A673 (cell line): Measurements from ENCODE around the gene TENM4. TPM values are rescaled to one million over a fixed set of nuclear protein-coding genes. Genes with fewer than 3 reads are reported as not detected.

ENCODE experiments used
- BruUV-seq: library from RNA; stranded (reverse); fragments of 400-500 nt; replicated peaks from 2 replicates; lab custom pipeline; 2021; lab: Mats Ljungman, UMichigan
- CTCF ChIA-PET: fragments of 300-600 bp; sonication (Branson Sonifier 250); formaldehyde crosslinking; loops from one replicate; lab custom pipeline; 2022; ENCODE audit warnings: antibody characterized with exemption; lab: Charles Lee
- POLR2A ChIA-PET: fragments of 300-600 bp; sonication (Branson Sonifier 250); formaldehyde crosslinking; loops from one replicate; lab custom pipeline; 2022; ENCODE audit warnings: antibody characterized with exemption; ENCODE audit not compliant: low non-redundant PET; lab: Charles Lee
- DNase-seq: peaks from one replicate; pipeline ENCODE4 v3.0.0-alpha.2; 2015; ENCODE audit warnings: low spot score
- H3K27ac ChIP-seq: fragments of 200-600 bp; sonication (generic); 2 replicates; pipeline ENCODE4 v1.5.1; 2016; ENCODE audit warnings: mixed run types, low read depth, mild to moderate bottlenecking, mixed read lengths, antibody characterized with exemption, low read length; ENCODE audit not compliant: poor library complexity, severe bottlenecking
- H3K27me3 ChIP-seq: fragments of 200-600 bp; sonication (generic); replicated peaks from 2 replicates; pipeline ENCODE4 v1.6.1; 2017; ENCODE audit warnings: mixed run types, low read depth, mild to moderate bottlenecking, mixed read lengths, antibody characterized with exemption, low read length; ENCODE audit not compliant: insufficient read depth, poor library complexity
- H3K36me3 ChIP-seq: fragments of 200-600 bp; sonication (generic); 2 replicates; pipeline ENCODE4 v1.6.1; 2016; ENCODE audit warnings: mixed run types, mild to moderate bottlenecking, mixed read lengths, antibody characterized with exemption, low read length; ENCODE audit not compliant: insufficient read depth, poor library complexity, severe bottlenecking
- H3K4me1 ChIP-seq: fragments of 200-600 bp; sonication (generic); 2 replicates; pipeline ENCODE4 v1.6.1; 2017; ENCODE audit warnings: mixed run types, mild to moderate bottlenecking, mixed read lengths, antibody characterized with exemption, low read length; ENCODE audit not compliant: insufficient read depth, poor library complexity, severe bottlenecking
- H3K4me3 ChIP-seq: fragments of 200-600 bp; sonication (generic); 2 replicates; pipeline ENCODE4 v1.5.1; 2016; ENCODE audit warnings: low read depth, mixed run types, mild to moderate bottlenecking, mixed read lengths, low read length; ENCODE audit not compliant: poor library complexity, severe bottlenecking
- H3K9me3 ChIP-seq: fragments of 200-600 bp; sonication (generic); 2 replicates; pipeline ENCODE4 v1.6.1; 2016; ENCODE audit warnings: mixed run types, low read depth, mild to moderate bottlenecking, mixed read lengths, antibody characterized with exemption, low read length; ENCODE audit not compliant: poor library complexity, severe bottlenecking
- CTCF ChIP-seq: fragments of 300-800, 200-600 bp; sonication (generic); conservative IDR thresholded peaks from 2 replicates; pipeline ENCODE4 v1.5.1; 2017; ENCODE audit warnings: low read depth, mild to moderate bottlenecking, antibody characterized with exemption, low read length, moderate library complexity, mixed read lengths
- EZH2 ChIP-seq: fragments of 200-600 bp; sonication (generic); IDR thresholded peaks from 2 replicates; pipeline ENCODE4 v1.6.1; 2017; ENCODE audit warnings: borderline replicate concordance, low read depth, mild to moderate bottlenecking, mixed read lengths, antibody characterized with exemption, low read length; ENCODE audit not compliant: poor library complexity, severe bottlenecking
- intact Hi-C: fragments of 100-400 bp; cut with micrococcal nuclease; formaldehyde crosslinking; loops from one replicate; pipeline ENCODE4 v1.10.0; 2022; ENCODE audit not compliant: unreplicated experiment
- total RNA-seq: library from RNA; stranded (reverse); gene quantifications from 2 replicates; pipeline ENCODE4 v1.2.3, GENCODE V29; 2021

Gene TENM4
- total RNA-seq, 1 experiment from 2014 or later = 0.11 TPM

GRCh38 chr11:78857688-78858087, 583.1 kb downstream of the TENM4 start:
- no peak for TF ChIP-seq EZH2
- TF ChIP-seq CTCF = no peak
- no peak for DNase-seq
- H3K36me3 ChIP-seq = no peaks in the 10 kb centered on the region
- CTCF ChIA-PET = no interaction called here
- BruUV-seq = no TSS peak
- H3K4me1 ChIP-seq = no peaks in the 10 kb centered on the region
- intact Hi-C loops = no loop called here
- H3K4me3 ChIP-seq = no peak overlapping the region
- H3K27me3 ChIP-seq = peaks cover 51% of the 10 kb centered on the region
- H3K9me3 ChIP-seq = no peaks in the 10 kb centered on the region
- POLR2A ChIA-PET = no interaction called here
- no peak overlapping the region for H3K27ac ChIP-seq

- no peak for DNase-seq
- H3K27ac ChIP-seq = no peak overlapping the region
- no peaks in the 10 kb centered on the region for H3K36me3 ChIP-seq
- H3K9me3 ChIP-seq = no peaks in the 10 kb centered on the region
- no peaks in the 10 kb centered on the region for H3K4me1 ChIP-seq
- POLR2A ChIA-PET = interaction anchor here (0.6 kb wide), 2 partner anchors 10 to 55 kb away, joined by 3 to 5 read pairs; no protein-coding TSS in a partner anchor
- BruUV-seq = no TSS peak
- peaks cover 57% of the 10 kb centered on the region for H3K27me3 ChIP-seq
- CTCF ChIA-PET = no interaction called here
- TF ChIP-seq EZH2 (no peak), CTCF (no peak)
- intact Hi-C loops = no loop called here
- H3K4me3 ChIP-seq = no peak overlapping the region
Measured at GRCh38 chr11:78856211-78856610, 584.6 kb downstream of the TENM4 start.

- H3K4me3 ChIP-seq = no peak overlapping the region
- POLR2A ChIA-PET = no interaction called here
- CTCF ChIA-PET = no interaction called here
- no TSS peak for BruUV-seq
- DNase-seq = no peak
- H3K36me3 ChIP-seq = no peaks in the 10 kb centered on the region
- intact Hi-C loops = no loop called here
- H3K9me3 ChIP-seq = no peaks in the 10 kb centered on the region
- H3K4me1 ChIP-seq = no peaks in the 10 kb centered on the region
- peaks cover 67% of the 10 kb centered on the region for H3K27me3 ChIP-seq
- no peak overlapping the region for H3K27ac ChIP-seq
- no peak for TF ChIP-seq EZH2
- TF ChIP-seq CTCF = no peak
Measured at GRCh38 chr11:78855116-78855515, 585.7 kb downstream of the TENM4 start.
